HK-2 (cell line): ENCODE results near the gene GAL3ST2.
A peak's percentile ranks its signal among the peaks of the same experiment; 100 is the strongest.
"Not testable (repeated sequence)": the region's sequence is repeated elsewhere in the genome, so short reads cannot be mapped to it uniquely, and the experiment has no call there.

ENCODE experiments used
- DNase-seq: peaks from one replicate; pipeline ENCODE4 v3.0.0-alpha.2; 2018; ENCODE audit not compliant: unreplicated experiment

The GAL3ST2 gene

GRCh38 chr2:241795021-241795999 lies 18.7 kb downstream of the GAL3ST2 start:
- DNase-seq = no peak

- no peak for DNase-seq
Observed at GRCh38 chr2:241796209-241796608, 19.6 kb downstream of the GAL3ST2 start.

- no peak for DNase-seq
Observed at GRCh38 chr2:241796610-241797138, 20.1 kb downstream of the GAL3ST2 start.

- DNase-seq = no peak
Observed at GRCh38 chr2:241797441-241798080, 20.9 kb downstream of the GAL3ST2 start.

- DNase-seq = no peak
Observed at GRCh38 chr2:241798081-241798630, 21.5 kb downstream of the GAL3ST2 start.

- no peak for DNase-seq
Observed at GRCh38 chr2:241798631-241799521, 22.3 kb downstream of the GAL3ST2 start.

GRCh38 chr2:241799522-241800197 lies 23.0 kb downstream of the GAL3ST2 start:
- no peak for DNase-seq

- not testable (repeated sequence) for DNase-seq
Observed at GRCh38 chr2:241800198-241800903, 23.7 kb downstream of the GAL3ST2 start.

- no peak for DNase-seq
Observed at GRCh38 chr2:241801611-241802420, 25.2 kb downstream of the GAL3ST2 start.

- no peak for DNase-seq
Observed at GRCh38 chr2:241802421-241803318, 26.0 kb downstream of the GAL3ST2 start.

- DNase-seq = no peak
Observed at GRCh38 chr2:241803387-241804325, 27.0 kb downstream of the GAL3ST2 start.

- DNase-seq = peak; percentile 38
Observed at GRCh38 chr2:241804326-241805229, 28.0 kb downstream of the GAL3ST2 start.

GRCh38 chr2:241806217-241806616 lies 29.6 kb downstream of the GAL3ST2 start:
- not testable (repeated sequence) for DNase-seq

- DNase-seq = no peak
Observed at GRCh38 chr2:241808051-241808720, 31.6 kb downstream of the GAL3ST2 start.

GRCh38 chr2:241808721-241809382 lies 32.2 kb downstream of the GAL3ST2 start, which contains the start of gene NEU4:
Gene NEU4 (plus strand): TSS chr2:241809193. CDS start chr2:241814485, 5,292 bp downstream.
- DNase-seq = no peak
